ENCODE measurements around the gene FLNA. TPM values are rescaled to one million over a fixed set of nuclear protein-coding genes. Genes with fewer than 3 reads are reported as not detected.

The FLNA gene
- total RNA-seq, 8 experiments from 2014 or later, result 108 to 602 (median 190) TPM

DNA sequence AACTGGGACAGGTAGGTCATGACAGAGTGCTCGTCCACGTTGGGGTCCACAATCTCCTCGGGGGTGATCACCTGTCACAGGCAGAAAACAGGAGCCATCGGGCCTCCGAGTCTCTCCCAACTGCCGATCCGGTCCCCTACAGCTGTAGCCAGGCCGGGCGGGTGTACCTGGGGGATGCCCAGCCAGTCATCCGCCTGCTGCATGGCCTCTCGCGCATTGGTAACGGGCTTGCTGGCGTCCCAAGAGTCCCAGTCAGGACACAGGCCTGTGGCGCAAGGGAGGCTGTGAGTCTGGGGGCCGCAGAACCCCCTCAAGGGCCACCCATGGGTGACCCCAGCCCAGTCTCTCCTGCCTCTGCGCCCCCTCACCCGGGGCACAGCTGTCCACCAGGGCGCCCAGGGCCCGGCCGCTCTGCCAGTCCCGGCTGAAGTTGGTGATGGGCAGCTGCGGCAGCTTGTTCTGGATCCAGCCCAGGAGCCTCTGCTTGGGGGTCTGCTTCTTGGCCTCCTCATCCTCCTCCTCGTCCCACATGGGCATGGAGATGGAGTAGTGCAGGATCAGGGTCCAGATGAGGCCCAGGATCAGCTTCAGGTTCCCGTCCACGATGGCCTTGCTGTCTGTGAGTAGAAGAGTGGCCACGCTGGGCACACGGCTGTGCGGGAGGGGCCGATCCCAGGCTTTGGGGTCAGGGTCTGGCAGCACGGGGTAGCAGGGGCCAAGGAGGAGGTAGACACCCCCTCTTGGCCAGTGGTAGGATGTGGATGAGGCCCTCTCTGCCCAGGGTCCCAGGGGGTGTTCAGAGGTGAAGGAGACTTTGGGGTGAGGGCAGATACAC is 6.7 kb downstream of the FLNA start:
- H3K27ac ChIP-seq, result no peak overlapping the region
- in situ Hi-C loops (cut with MboI; ENCODE audit: low pct_unique_long_range_greater_than_20kb in 2 of 9, low sequenced_read_pairs in 9 of 9, unreplicated experiment in 9 of 9), result no loop called here
- no peak for ATAC-seq (replicated peaks in 6 of 8)
- H3K4me1 ChIP-seq (replicated peaks in 1 of 2), result peaks cover 13 to 14% of the 10 kb centered on the region in 2 donors
- H3K4me3 ChIP-seq, result no peak overlapping the region
- whole genome bisulfite sequencing, 10 experiments, result 87 to 100% methylated on average over 1 to 6 of the region's 31 CpGs; no CpG with 5 or more reads in 8 of the 10 experiments

DNA sequence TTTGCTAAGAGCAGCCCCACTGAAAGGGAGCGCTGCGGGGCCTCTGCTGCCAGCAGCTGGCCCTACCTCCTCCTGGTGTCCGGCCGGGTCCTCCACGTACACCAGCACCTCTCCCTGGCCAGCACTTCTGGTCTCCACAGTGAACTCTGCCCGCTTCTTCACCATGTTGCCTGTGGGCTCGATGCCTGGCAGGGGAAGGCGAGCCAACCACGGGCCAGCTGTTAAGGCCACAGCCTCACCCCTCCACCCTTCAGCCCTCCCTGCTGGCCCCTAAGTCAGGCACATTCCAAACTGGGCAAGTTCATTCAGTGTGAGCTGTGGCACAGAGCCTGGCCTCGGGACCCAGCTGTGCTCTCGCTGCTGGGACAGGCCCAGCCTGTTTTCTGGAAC is 7.8 kb downstream of the FLNA start:
- no CpG with 5 or more reads among the region's 11 CpGs for WGBS, 10 experiments
- no peak overlapping the region for H3K27ac ChIP-seq

DNA sequence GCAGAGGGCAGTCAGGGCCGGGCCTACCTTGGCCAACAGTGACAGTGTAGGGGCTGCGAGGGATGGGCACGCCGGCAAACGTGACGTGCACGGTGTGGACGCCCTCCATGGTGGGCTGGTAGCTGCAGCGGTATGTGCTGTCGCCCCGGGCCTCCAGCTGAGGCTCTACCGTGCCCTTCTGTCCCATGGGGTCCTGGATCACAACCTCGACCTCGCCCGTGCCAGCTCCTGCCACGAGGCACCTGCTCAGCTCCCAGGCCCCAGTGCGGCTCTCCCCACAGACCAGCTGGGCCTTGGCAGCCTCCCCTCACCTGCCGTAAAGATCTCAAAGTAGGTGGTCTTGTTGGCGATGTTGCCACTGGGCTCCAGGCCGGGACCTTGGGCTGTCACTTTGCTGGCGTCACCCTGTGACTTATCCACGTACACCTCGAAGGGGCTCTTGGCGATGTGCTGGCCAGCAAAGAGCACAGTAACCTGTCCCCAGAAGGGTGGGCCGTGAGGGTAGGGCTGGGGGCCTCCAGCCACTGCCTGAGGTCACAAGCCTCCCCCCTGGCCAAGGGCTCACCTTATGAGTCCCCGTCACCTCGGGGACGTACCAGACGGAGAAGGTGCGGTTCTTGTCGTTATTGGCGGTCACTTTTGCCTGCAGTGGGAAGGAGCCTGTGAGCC is 8.3 kb downstream of the FLNA start:
- no CpG with 5 or more reads among the region's 32 CpGs for WGBS, 10 experiments
- Histone ChIP-seq H3K27ac (no peak overlapping the region), H3K4me1 (replicated peaks in 1 of 2) (peaks cover 5 to 6% of the 10 kb centered on the region in 2 donors), H3K4me3 (no peak overlapping the region)
- in situ Hi-C loops (cut with MboI; ENCODE audit: low pct_unique_long_range_greater_than_20kb in 2 of 9, low sequenced_read_pairs in 9 of 9, unreplicated experiment in 9 of 9), result no loop called here
- no peak for ATAC-seq (replicated peaks in 6 of 8)

More for the DNA sequence above, 7.8 kb downstream of the FLNA start:
- peaks cover 6 to 7% of the 10 kb centered on the region in 2 donors for H3K4me1 ChIP-seq (replicated peaks in 1 of 2)
- in situ Hi-C loops (cut with MboI; ENCODE audit: low pct_unique_long_range_greater_than_20kb in 2 of 9, low sequenced_read_pairs in 9 of 9, unreplicated experiment in 9 of 9), result no loop called here
- no peak overlapping the region for H3K4me3 ChIP-seq
- no peak for ATAC-seq (replicated peaks in 6 of 8)

DNA sequence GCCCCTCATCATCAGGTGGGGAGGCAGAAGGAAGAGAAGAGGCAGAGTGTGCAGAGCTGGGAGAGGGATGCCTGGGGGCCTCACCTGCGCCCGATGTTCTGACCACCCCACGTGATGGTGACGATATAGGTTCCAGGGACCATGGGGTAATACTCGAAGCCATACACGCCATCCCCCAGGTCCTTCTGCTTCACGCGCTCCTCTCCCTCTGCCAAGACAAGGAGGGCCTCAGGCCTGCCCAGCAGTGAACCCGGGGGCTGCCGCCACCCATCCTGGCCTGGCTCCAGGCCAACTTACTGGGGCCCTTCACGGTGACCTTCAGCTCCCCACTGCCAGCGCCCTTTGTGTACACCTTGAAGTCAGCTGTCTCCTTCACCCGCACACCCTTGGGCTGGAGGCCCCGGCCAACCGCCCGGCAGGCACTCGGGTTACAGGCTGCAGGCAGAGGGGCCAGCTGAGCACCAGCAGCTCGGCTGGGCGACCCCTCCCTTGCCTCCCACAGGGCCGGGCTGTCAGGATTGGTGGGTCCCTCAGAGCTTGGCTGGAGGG is 9.3 kb downstream of the FLNA start:
- peaks cover 5 to 6% of the 10 kb centered on the region in 2 donors for H3K4me1 ChIP-seq (replicated peaks in 1 of 2)
- in situ Hi-C loops (cut with MboI; ENCODE audit: low pct_unique_long_range_greater_than_20kb in 2 of 9, low sequenced_read_pairs in 9 of 9, unreplicated experiment in 9 of 9), result no loop called here
- WGBS, 10 experiments, result 63 to 100% methylated on average over 1 to 2 of the region's 20 CpGs; no CpG with 5 or more reads in 8 of the 10 experiments
- H3K27ac ChIP-seq, result no peak overlapping the region
- no peak for ATAC-seq (replicated peaks in 6 of 8)
- H3K4me3 ChIP-seq, result no peak overlapping the region

DNA sequence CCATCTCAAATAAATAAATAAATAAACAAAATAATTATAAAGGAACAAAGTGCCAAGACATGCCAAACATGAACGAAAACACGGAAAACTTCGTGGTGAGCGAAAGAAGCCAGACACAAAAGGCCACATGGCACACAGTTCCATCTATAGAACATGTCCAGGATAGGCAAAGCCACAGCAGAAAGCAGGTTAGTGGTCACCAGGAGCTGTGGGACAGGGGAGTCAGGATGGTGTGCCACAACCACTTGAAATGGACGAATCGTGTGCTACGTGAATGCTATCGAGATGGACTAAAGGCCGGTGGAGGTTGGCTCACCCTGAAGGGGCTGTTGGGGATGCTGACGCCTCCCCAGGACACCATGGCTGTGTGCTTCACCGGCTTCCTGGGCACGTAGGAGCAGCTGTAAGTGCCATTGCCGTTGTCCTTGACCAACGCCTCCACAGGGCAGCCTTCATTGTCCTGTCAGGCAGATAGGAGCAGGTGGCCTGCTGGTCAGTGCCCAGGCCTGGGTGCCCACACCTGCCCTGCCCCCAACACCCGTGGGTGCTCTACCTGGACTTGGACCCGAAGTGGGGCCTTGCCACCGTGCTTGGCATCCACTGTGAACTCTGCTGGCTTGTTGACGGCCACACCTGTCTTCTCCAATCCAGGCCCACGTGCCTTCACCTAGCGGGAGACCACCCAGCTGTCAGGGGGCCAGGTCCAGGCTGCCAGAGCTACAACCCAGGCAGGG is 10.6 kb downstream of the FLNA start:
- Histone ChIP-seq H3K4me1 (replicated peaks in 1 of 2) (peaks cover 5 to 6% of the 10 kb centered on the region in 2 donors), H3K27ac (no peak overlapping the region), H3K4me3 (no peak overlapping the region)
- no peak for ATAC-seq (replicated peaks in 6 of 8)
- WGBS, 10 experiments, result 67 to 72% methylated on average over 3 of the region's 20 CpGs; no CpG with 5 or more reads in 8 of the 10 experiments
- in situ Hi-C loops (cut with MboI; ENCODE audit: low pct_unique_long_range_greater_than_20kb in 2 of 9, low sequenced_read_pairs in 9 of 9, unreplicated experiment in 9 of 9), result no loop called here

DNA sequence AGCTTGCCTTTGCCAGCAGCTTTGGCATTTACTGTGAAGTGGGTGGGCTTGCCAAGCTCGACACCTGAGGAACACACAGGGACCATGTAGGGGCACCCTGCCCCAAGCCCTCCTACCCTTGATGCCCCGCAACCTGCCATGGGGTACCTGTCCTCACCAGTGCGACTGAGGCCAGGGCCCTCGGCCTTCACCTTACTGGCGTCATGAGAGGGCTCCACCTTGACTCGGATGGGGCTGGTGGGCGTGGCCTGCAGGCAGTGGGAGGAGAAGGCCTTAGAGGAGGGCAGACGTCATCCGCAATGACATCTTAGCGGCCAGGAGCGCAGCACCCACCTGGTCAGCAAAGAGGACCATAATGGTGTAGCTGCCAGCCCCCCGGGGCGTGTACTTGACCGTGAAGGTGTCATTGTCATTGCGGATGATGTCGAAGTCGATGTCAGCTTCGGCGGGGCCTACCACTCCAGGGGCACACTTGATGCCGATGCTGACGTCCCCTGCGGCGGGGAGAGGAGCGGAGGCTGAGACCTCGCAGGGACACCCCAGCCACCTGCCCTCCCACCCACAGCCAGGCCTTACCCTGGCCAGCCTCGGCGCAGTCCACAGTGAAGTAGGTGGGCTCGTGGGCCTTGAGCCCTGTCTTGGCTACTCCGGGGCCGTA is 12.2 kb downstream of the FLNA start:
- no peak overlapping the region for H3K4me3 ChIP-seq
- no peak overlapping the region for H3K27ac ChIP-seq
- no peaks in the 10 kb centered on the region for H3K4me1 ChIP-seq (replicated peaks in 1 of 2)
- 44% methylated on average over 5 of the region's 30 CpGs; no CpG with 5 or more reads in 9 of the 10 experiments for WGBS, 10 experiments
- ATAC-seq (replicated peaks in 6 of 8), result no peak
- in situ Hi-C loops (cut with MboI; ENCODE audit: low pct_unique_long_range_greater_than_20kb in 2 of 9, low sequenced_read_pairs in 9 of 9, unreplicated experiment in 9 of 9), result no loop called here

DNA sequence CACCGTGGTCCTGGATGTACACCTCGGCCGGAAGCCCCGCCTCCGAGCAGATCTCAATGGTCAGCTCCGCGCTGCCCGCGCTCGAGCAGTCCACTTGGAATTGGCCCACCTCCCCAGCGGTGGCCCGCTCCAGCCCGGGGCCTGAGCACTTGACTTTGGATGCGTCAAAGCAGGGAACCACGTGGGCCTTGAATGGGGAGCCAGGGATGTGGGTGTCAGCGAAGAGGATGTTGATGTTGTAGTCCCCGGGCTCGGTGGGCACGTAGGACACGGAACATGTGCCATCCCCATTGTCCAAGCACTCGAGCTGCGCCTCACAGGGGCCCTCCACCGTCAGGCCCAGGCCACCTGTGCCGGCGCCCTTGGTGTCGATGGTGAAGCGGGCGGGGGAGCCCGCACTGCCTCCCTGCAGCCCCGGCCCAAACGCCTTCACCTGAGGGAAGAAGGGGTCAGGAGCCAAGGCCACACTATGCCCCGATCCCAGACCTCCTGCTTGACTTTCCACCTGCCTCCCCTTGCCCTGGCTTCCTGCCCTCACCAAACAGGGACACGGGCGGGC is 14.2 kb downstream of the FLNA start:
- ATAC-seq (replicated peaks in 6 of 8), result no peak
- Histone ChIP-seq H3K4me1 (replicated peaks in 1 of 2) (no peaks in the 10 kb centered on the region), H3K4me3 (no peak overlapping the region), H3K27ac (no peak overlapping the region)
- in situ Hi-C loops (cut with MboI; ENCODE audit: low pct_unique_long_range_greater_than_20kb in 2 of 9, low sequenced_read_pairs in 9 of 9, unreplicated experiment in 9 of 9), result no loop called here
- 90 to 100% methylated on average over 2 to 6 of the region's 34 CpGs; no CpG with 5 or more reads in 8 of the 10 experiments for WGBS, 10 experiments

DNA sequence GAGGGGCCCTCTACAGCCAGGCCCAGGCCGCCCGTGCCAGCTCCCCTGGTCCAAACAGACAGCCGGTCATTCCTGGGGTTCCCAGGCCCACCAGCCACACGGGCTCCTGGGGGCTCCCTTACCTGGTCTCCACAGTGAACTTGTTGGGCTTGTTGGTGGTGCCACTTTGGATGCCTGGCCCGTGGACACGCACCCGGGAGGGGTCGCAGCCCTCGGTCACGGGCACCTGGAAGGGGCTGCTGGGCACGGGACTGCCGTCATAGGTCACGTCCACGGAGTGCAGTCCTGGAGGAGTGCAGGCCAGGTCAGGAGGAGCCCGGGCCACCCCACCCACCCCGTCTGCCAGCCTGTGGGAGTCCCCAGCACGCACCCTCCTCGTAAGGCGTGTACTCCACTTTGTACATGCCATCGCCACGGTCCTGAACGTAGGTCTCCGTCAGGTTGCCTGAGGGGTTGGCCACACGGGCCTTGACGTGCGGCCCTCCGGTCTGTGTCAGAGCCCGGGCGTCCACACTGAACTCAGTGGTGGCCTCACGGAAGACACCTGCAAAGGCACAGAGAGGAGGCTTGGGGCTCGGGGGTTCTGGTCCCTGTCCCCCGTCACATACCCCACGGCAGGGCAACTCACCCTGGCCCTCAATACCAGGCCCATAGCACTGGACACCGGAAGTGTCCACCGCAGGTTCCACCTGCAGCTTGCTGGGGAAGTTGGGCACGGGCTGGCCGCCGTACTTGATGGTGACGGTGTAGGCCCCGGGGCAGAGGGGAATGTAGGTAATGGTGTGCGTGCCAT is 14.9 kb downstream of the FLNA start:
- 82 to 100% methylated on average over 2 to 10 of the region's 41 CpGs; no CpG with 5 or more reads in 8 of the 10 experiments for WGBS, 10 experiments
- ATAC-seq (replicated peaks in 6 of 8), result no peak

DNA sequence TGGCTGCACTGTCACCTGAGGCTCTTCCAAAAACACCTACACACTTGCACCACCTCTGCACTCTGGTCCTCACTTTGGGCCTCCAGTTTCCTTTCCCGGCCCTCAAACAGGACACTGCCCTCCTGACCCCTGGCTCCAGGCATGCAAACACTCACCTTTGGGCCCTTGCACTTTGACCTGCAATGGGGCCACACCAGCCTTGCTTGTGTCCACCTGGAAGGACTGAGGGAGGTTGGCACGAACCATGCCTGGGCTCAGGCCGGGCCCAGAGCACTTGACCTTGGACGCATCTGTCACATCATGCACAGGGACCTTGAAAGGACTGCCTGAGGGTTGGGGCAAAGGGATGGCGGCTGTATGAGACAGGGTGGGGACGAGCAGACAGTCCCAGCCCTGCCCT is 15.6 kb downstream of the FLNA start:
- H3K27ac ChIP-seq, result no peak overlapping the region
- no peak for ATAC-seq (replicated peaks in 6 of 8)
- no peak overlapping the region for H3K4me3 ChIP-seq
- 80% methylated on average over 2 of the region's 6 CpGs; no CpG with 5 or more reads in 9 of the 10 experiments for WGBS, 10 experiments
- in situ Hi-C loops (cut with MboI; ENCODE audit: low pct_unique_long_range_greater_than_20kb in 2 of 9, low sequenced_read_pairs in 9 of 9, unreplicated experiment in 9 of 9), result no loop called here
- no peaks in the 10 kb centered on the region for H3K4me1 ChIP-seq (replicated peaks in 1 of 2)

More for the DNA sequence above, 14.9 kb downstream of the FLNA start:
- H3K4me1 ChIP-seq (replicated peaks in 1 of 2), result no peaks in the 10 kb centered on the region
- no peak overlapping the region for H3K27ac ChIP-seq
- no peak overlapping the region for H3K4me3 ChIP-seq
- in situ Hi-C loops (cut with MboI; ENCODE audit: low pct_unique_long_range_greater_than_20kb in 2 of 9, low sequenced_read_pairs in 9 of 9, unreplicated experiment in 9 of 9), result no loop called here

DNA sequence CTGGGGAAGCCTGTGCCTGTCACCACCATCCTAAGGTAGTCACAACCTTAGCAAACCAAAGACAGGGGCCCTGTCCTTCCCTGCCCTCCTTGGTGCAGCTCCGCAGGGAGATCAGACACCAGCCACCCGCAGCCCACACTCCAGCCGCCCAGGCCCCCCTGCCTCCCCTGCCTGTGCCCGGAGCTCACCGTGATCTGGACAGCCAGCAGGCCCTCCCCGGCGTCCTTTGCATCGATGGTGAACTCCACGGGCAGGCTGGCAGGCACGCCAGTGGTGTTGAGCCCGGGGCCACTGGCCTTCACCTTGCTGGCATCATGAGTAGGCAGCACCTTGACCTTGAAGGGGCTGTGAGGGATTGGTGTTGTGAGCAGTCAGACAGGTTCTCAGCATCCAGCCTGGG is 16.4 kb downstream of the FLNA start:
- no peak overlapping the region for H3K4me3 ChIP-seq
- H3K4me1 ChIP-seq (replicated peaks in 1 of 2), result no peaks in the 10 kb centered on the region
- no peak overlapping the region for H3K27ac ChIP-seq
- in situ Hi-C loops (cut with MboI; ENCODE audit: low pct_unique_long_range_greater_than_20kb in 2 of 9, low sequenced_read_pairs in 9 of 9, unreplicated experiment in 9 of 9), result no loop called here
- WGBS, 10 experiments, result no CpG with 5 or more reads among the region's 11 CpGs
- no peak for ATAC-seq (replicated peaks in 6 of 8)

DNA sequence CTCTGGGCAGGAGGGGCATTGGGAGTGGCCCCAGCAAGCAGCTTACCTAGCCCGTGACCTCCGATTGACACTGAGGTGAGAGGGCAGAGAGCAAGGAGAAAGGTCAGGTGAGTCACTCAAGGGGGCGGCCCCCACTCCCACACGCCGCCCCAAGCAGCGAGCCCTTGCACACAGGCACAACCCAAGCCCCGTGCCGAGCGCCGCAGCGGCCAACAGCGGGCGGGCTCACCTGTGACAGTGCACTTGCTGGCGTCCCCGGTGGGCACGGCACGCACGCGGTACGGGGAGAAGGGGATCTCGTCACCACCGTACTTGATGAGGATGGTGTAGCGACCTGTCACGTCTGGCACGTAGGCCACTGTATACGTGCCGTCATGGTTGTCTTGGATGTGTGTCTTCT is 17.2 kb downstream of the FLNA start:
- no CpG with 5 or more reads among the region's 27 CpGs for WGBS, 10 experiments
- Histone ChIP-seq H3K4me3 (no peak overlapping the region), H3K27ac (no peak overlapping the region), H3K4me1 (replicated peaks in 1 of 2) (no peaks in the 10 kb centered on the region)
- ATAC-seq (replicated peaks in 6 of 8), result no peak
- in situ Hi-C loops (cut with MboI; ENCODE audit: low pct_unique_long_range_greater_than_20kb in 2 of 9, low sequenced_read_pairs in 9 of 9, unreplicated experiment in 9 of 9), result no loop called here

DNA sequence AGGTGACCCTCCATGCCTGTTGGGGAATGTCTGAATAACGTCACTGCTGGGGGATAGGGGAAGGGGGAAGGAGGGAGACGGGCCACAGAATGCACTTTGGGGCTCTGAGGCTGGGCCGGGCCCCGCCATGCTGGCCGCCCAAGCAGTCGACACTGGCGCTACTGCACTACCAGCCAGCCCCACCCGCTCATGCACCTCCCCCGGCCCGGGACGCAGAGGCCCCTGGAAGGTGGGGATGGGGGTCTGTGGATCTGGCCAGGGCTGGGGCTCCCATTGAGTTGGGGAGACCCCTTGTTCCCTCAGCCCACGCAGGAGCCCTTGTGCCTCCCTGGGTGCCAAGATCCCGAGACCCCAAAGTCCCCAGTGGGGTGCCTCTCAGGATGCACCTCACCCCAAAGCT is 17.8 kb downstream of the FLNA start:
- no CpG with 5 or more reads among the region's 13 CpGs for WGBS, 10 experiments
- no peak for ATAC-seq (replicated peaks in 6 of 8)

More for the DNA sequence above, 17.8 kb downstream of the FLNA start:
- Histone ChIP-seq H3K27ac (no peak overlapping the region), H3K4me1 (replicated peaks in 1 of 2) (no peaks in the 10 kb centered on the region), H3K4me3 (no peak overlapping the region)
- in situ Hi-C loops (cut with MboI; ENCODE audit: low pct_unique_long_range_greater_than_20kb in 2 of 9, low sequenced_read_pairs in 9 of 9, unreplicated experiment in 9 of 9), result no loop called here

Data from motor neuron (in vitro differentiated cells).